Fibroblast of villous mesenchyme (primary cell): ENCODE measurements around the gene SCGB3A2. TPM values are rescaled to one million over a fixed set of nuclear protein-coding genes. Genes with fewer than 3 reads are reported as not detected.

ENCODE experiments used
- DNase-seq: peaks from one replicate; pipeline ENCODE4 v3.0.0-alpha.2; 2010; ENCODE audit warnings: low read depth
- H3K4me3 ChIP-seq: 2 replicates; pipeline ENCODE4 v1.5.1; 2011; ENCODE audit warnings: low read depth, mild to moderate bottlenecking, low read length
- CTCF ChIP-seq: IDR thresholded peaks from 2 replicates; pipeline ENCODE4 v1.5.1; 2012; ENCODE audit warnings: low read depth, mild to moderate bottlenecking, low read length; ENCODE audit not compliant: insufficient read depth
- total RNA-seq: library from RNA; depleted of rRNA; stranded (reverse); fragments of >200 nt; gene quantifications from 2 replicates; pipeline ENCODE4 v1.2.3, GENCODE V29; 2012

Gene SCGB3A2
- total RNA-seq, 1 donor, result not detected

DNA sequence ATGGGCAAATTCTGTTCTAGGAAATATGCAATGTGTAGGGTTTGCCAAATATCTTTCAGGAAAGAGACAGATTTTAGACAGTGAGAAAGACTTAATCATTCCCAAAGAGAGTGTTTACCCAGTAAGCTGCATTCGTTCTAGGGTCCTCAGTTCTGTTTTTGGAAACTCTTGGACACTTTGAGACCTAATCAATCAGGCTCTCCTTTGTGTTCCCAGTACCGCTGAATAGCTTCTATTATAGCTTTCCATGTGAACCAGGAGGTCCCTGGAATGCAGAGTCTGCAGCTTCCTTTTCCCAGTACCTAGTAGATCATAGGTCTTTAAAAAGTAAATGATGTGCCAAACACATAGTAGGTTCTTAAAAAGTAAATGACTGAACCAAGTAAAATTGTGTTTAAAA is 35.6 kb upstream of the SCGB3A2 start:
- no peak for DNase-seq
- TF ChIP-seq CTCF, result no peak

GRCh38 chr5:147844846-147845245 is 33.7 kb upstream of the SCGB3A2 start:
- TF ChIP-seq CTCF, result no peak

More for the DNA sequence above, 35.6 kb upstream of the SCGB3A2 start:
- H3K4me3 ChIP-seq, result no peak overlapping the region

DNA sequence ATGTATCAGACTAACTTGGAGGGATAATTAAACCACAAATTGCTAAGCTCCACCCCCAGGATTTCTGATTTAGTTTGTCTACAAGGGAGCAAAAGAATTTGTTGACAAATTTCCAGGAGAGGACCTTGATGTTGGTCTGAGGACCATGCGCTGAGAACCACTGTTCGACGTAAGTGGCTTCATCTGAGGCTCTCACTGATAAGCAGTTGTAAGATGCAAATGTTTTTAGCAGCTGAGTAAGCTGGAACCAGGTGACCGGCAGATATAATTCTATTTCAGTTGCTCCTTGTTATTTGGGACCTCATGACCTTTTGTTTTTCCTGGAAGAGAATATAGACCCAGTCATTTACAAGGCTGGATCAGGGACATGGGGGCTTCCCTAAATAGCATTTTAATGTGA is 32.9 kb upstream of the SCGB3A2 start:
- no peak for DNase-seq
- H3K4me3 ChIP-seq, result no peak overlapping the region
- TF ChIP-seq CTCF, result no peak

More at GRCh38 chr5:147844846-147845245, 33.7 kb upstream of the SCGB3A2 start:
- no peak for DNase-seq
- H3K4me3 ChIP-seq, result no peak overlapping the region

- H3K4me3 ChIP-seq, result no peak overlapping the region
- DNase-seq, result no peak
- no peak for TF ChIP-seq CTCF
These were observed 29.3 kb upstream of the SCGB3A2 start for GRCh38 chr5:147849226-147849625.

DNA sequence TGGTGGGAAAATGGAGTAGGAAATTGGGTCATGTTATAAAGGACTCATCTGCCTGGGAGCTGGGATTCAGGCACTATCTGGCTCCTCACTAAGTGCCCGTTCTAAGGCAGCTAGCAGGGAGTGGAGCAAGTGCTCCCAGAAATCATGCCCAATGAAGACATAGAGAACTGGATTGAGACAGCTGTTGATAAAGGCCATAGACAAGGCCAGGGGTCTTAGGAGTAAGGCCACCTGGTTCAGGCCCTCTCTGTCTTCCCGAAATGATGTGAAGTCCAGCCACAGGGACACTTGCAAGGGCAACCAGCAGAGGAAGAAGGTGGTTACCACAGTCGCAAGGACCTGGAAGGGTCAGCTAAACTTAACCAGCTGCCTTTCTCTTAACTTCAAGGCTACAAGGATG is 26.9 kb upstream of the SCGB3A2 start:
- DNase-seq, result no peak
- no peak overlapping the region for H3K4me3 ChIP-seq
- TF ChIP-seq CTCF, result no peak

- no peak overlapping the region for H3K4me3 ChIP-seq
- no peak for DNase-seq
- TF ChIP-seq CTCF, result no peak
These were observed 26.1 kb upstream of the SCGB3A2 start for GRCh38 chr5:147852365-147852764.

DNA sequence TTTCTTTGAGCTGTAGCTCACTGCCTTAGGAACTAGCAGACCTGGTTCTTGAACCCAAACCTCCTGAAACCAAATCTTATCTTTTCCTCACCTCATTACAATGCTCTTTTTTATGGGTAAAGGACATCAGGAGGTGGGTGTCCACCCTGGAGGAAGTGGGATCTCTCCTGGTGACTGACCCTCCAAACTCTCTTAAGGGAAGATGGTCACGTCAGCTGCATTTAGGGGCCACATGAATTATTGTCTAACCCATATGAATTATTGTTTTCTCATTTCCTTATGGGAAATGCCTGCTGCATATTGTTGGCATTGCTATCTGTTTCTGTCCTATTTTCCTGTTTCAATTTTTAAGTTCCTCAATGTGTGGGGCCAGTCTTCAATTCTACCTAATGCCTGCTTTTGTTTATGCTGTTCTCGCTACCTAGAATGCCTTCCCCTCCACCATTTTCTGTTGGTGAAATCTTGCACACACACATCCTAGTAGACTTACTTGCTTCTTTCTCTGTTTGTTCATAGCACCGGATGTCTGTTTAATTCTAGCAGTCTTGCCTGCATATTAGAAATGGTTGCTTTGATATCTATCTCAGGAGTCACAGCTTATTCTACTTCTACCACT is 25.0 kb upstream of the SCGB3A2 start:
- H3K4me3 ChIP-seq, result no peak overlapping the region
- no peak for DNase-seq
- no peak for TF ChIP-seq CTCF
